ENCODE measurements around the gene PSD2. TPM values are rescaled to one million over a fixed set of nuclear protein-coding genes. Genes with fewer than 3 reads are reported as not detected.

Gene PSD2
- total RNA-seq, 1 donor from 2014 or later = 0.05 TPM

GRCh38 chr5:139837711-139838380 lies 42.2 kb downstream of the PSD2 start:
- no peak for DNase-seq (ENCODE audit: low read depth)

DNA sequence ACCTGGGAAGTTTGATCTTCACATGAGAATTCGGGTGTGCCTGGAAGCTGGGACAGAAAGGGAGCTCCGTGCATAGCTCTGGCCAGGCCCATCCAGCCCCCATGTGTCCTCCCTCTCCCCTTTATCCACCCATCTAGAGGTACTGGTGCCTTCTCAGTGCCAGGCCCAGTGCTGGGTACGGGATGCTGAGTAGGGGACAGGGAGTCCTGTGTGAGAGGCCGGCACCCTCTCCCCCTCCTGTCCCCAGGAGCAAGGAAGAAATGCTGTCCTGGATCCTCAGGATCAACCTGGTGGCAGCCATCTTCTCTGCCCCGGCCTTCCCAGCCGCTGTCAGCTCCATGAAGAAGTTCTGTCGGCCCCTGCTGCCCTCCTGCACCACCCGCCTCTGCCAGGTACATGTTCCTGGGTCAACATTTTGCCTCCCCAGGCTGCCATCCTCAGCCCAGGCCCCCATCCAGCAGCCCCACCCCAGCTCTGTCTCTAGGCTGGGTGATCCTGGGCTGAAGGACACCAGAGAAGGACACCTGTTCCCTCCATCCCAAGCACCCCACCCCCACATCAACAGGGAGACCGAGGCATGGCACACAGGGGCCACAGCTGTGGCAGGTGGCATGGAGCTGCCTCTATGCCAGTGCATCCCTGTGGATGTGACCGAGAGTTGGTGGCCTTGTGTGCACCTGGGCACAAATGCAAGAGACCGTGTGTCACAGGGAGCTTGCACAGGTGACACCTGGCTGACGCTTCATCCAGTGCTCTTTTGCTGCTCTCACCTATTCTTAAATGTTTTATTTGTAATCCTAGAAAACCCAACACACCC lies 43.0 kb downstream of the PSD2 start:
- no peak for DNase-seq (ENCODE audit: low read depth)

DNA sequence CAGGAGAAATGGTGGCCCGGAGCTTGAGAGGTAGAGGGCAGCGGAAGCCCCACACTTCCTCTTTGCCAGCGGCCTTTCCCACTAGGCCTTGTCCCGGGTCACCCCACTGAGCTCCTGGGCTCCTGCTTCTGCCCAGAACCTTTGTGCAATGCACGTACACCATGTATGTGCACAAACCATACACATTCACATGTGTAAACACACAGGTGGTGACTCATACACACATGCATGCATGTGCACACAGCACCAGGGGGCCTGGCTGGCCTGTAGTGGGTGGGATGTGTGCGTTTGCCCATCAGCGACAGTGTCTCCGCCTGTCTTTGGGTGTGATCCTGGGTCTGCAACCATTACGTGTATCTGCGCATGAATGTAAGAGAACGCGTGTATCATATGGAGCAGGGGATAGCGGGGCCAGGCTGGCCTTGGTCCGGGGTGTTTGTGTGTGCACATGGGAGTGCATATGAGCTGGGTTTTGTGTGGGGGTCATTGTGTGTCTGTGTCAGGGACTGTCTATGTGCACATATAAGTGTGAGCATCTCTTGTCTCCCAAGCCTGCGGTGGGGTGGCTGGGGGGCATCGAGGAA lies 43.7 kb downstream of the PSD2 start:
- no peak for DNase-seq (ENCODE audit: low read depth)

DNA sequence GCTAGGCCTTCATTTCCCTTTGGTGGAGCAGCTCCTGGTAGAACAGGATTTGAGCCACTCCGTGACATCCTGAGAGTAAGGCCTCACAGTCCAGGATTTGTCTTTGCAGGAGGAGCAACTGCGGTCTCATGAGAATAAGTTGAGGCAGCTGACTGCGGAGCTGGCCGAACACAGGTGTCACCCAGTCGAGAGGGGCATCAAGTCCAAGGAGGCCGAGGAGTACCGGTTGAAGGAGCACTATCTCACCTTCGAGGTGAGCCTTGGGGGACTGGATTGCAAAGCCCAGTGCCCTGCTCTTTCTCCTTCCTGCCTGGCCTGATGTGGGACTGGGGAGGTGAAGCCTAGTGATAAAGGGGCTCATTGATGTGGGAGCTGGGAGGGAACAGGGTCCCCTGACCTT lies 44.3 kb downstream of the PSD2 start:
- DNase-seq (ENCODE audit: low read depth) = no peak

DNA sequence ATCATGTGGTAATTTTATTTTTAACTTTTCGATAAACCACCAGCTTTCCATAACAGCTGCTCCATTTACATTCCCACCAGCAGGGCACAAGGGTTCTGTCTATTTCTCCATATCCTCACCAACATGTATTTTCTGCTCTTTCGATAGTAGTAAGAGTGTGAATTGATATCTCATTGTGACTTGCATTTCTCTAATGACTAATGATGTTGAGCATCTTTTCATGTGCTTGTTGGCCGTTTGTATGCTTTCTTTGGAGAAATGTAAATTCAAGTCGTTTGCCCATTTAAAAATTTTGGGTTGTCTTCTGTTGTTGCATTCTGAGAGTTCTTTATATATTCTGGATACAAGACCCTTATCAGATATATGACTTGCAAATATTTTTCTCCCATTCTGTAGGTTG lies 45.9 kb downstream of the PSD2 start:
- DNase-seq (ENCODE audit: low read depth) = no peak

DNA sequence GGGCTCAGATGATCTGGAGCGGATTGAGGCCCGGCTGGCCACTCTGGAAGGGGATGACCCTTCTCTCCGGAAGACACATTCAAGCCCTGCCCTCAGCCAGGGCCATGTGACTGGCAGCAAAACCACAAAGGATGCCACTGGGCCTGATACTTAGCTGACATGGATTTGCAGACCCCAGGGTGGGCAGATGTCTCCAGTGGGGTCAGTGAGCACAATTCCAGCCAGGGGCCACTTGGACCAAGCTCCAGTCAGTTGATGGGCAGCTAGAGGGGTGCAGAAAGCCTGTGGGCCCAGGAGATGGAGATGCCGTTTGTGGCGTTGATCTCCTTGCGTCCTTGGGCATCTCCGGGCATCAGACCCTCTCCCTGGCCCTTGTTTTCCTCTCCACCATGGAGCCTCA lies 46.7 kb downstream of the PSD2 start:
- no peak for DNase-seq (ENCODE audit: low read depth)

GRCh38 chr5:139843991-139844390 lies 48.4 kb downstream of the PSD2 start:
- DNase-seq (ENCODE audit: low read depth) = no peak

DNA sequence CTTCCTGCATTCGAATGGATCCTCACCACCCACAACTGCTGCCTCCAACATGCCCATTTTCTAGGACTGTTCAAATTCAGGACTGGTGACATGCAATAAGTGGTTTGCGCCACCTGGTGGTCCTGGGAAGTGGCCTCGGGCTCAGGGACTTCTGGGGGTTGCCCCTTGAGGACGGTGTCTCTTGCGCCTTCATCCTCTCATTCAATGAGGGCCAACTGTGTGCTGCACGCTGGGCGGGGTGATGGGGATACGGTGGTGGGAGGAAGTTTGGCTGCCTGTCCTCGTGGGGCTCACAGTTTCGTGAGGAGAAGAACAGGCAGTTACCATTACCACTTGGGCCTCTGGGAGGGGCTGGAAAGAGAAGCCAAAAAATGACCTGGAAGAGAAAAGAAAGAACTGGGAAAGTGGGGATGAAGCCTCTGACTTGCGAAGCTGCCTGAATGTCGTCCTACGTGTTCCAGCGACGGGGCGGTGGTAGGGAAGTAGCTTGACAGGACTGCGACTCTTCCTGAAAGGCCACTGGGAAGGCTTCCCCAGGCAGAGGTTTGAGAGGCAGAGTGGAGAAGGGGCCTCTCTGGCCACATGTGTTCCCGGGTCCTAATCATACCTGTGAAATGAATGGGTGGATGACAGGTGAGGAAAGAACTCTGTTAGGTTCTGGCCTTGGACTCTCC lies 49.0 kb downstream of the PSD2 start:
- DNase-seq (ENCODE audit: low read depth) = peak; percentile 49

- DNase-seq (ENCODE audit: low read depth) = no peak
These were observed 50.5 kb downstream of the PSD2 start for GRCh38 chr5:139845846-139846681.

DNA sequence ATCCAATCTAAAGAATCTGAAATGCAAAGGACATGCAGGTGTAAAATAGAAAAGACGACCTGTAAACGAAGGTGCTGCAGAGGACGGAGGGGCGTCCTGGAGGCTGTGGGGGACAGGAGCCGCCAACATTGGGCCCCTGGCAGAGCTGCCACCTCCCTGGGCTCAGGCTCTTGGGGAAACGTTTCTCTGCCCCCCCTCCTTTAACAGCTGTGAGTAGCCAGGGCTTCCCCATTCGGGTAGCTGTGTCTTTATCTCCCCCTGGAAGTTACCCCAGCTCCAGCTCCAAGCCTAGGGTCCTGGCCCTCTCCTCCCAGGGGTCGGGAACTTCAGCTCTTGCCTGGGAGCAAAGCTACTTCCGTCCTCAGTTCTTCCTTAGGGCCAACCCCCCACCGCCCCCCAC lies 51.5 kb downstream of the PSD2 start:
- DNase-seq (ENCODE audit: low read depth) = no peak

- DNase-seq (ENCODE audit: low read depth) = no peak
These were observed 52.3 kb downstream of the PSD2 start for GRCh38 chr5:139847790-139848507.

- DNase-seq (ENCODE audit: low read depth) = no peak
These were observed 53.0 kb downstream of the PSD2 start for GRCh38 chr5:139848508-139849100.

DNA sequence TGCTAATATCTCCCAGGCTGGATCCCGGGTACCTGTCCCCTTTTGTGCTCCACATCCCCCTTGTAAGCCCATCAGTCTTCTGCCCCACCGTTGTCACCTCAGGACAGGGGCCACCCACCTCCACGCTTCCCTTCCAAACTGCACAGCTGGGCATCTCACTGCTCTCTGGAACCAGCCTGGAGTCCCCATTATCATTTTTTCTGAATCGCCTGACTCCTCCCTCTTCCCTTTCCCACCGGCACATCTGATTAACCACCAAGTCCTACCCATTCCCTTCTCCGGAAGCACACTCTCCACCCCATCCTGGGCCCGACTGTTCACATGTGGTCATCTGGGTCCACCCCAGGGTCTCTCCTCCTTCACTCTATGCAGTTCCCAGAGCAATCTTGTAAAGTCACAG lies 53.9 kb downstream of the PSD2 start:
- DNase-seq (ENCODE audit: low read depth) = no peak

- DNase-seq (ENCODE audit: low read depth) = peak; percentile 26
These were observed 54.3 kb downstream of the PSD2 start for GRCh38 chr5:139849942-139850341.

- no peak for DNase-seq (ENCODE audit: low read depth)
These were observed 54.9 kb downstream of the PSD2 start for GRCh38 chr5:139850423-139851016.

- DNase-seq (ENCODE audit: low read depth) = no peak
These were observed 56.0 kb downstream of the PSD2 start for GRCh38 chr5:139851558-139851957.

DNA sequence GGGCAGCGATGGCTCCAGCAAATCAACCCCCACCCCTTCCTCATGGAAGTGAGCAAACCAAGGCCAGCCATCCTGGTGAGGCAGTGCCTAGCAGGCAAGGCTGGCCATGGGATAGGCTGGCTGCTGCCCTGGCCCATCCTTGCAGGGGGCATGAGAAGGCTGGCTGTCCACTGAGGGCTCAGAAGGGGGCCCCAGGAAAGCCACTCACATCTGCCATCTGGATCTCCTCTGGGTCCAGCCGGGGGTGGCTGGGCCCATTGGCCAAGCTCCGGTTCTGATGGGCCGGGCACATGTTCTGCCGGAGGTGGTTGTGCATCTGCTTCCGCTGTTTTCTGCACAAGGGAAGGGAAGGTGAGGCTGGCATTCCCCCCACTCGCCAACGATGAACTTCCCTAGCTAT lies 57.1 kb downstream of the PSD2 start:
- no peak for DNase-seq (ENCODE audit: low read depth)

DNA sequence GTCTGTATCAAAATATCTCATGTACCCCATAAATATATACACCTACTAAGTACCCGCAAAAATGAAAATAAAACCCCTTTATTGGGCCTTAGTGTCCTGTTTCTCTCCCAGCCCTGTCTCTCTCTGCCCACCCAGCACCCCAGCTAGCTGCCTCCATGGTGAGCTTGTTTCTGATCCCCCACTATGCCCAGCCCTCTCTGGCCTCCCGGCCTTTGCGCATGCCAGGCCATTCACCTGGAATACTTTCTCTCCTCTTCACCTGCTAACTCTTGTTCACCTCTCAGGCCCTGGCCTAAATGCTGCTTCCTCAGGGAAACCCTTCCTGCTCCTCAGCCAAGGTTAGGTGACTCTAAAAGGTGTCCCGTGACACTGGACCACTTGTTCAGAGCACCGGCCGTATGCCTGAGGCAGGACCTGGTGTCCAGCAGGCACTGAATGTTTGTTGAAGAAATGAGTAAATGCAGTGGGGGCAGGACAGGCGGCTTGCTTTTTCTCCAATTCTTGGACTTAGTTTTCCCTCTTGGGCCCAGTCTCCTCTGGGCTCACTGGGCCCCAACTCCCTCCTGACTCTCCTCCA lies 58.5 kb downstream of the PSD2 start:
- no peak for DNase-seq (ENCODE audit: low read depth)

DNA sequence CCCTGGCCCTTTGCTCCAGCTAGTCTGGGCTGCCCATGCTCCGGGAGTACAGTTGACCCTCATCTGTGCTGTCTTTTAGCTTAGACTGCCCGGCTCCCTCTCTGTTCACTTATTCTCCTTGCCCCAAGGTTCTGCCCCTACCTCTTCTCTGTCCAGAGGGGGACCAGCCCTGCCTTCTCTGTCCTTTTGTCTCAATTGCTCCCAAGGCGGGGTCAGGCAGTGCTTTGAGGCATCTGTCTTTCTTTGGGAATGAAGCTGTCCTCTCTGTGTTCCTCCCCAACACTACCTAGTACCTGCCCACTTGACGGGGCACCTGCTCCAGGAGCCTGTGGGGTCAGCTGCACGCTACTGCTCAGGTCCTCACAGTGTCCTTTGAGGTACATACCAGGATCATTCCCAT lies 59.3 kb downstream of the PSD2 start:
- no peak for DNase-seq (ENCODE audit: low read depth)

GRCh38 chr5:139855451-139855850 lies 59.8 kb downstream of the PSD2 start:
- DNase-seq (ENCODE audit: low read depth) = no peak
